ENCODE data around the gene RASGRP1.

RASGRP1 gene

DNA sequence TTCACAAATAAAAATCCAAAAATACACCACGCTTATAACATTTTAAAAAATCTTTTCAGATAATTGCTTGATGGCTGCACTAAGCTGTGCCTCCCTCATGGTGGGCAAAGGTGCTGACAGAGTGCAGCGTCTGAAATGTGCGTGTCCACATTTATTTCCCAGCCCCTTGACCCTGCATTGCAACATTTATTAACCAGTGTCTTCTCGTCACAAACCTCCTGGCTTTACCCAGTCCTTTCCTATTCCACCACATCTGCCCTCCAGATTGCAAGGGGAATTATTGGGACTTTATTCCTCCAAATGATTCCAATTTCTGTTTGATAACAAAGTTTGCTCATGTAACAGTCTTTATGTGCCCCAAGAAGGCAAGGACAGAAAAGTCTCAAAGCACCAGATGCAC lies 5.5 kb downstream of the RASGRP1 start:
- Histone ChIP-seq H3K36me3 (no peaks in the 10 kb centered on the region), H3K27ac (no peak overlapping the region), H3K4me1 (peaks cover 0 to 7% (median 2%) of the 10 kb centered on the region in 4 donors), H3K27me3 (peaks cover 0 to 10% of the 10 kb centered on the region in 2 donors), H3K4me3 (no peak overlapping the region), H3K9me3 (no peaks in the 10 kb centered on the region)
- TF ChIP-seq, protein P1, sequence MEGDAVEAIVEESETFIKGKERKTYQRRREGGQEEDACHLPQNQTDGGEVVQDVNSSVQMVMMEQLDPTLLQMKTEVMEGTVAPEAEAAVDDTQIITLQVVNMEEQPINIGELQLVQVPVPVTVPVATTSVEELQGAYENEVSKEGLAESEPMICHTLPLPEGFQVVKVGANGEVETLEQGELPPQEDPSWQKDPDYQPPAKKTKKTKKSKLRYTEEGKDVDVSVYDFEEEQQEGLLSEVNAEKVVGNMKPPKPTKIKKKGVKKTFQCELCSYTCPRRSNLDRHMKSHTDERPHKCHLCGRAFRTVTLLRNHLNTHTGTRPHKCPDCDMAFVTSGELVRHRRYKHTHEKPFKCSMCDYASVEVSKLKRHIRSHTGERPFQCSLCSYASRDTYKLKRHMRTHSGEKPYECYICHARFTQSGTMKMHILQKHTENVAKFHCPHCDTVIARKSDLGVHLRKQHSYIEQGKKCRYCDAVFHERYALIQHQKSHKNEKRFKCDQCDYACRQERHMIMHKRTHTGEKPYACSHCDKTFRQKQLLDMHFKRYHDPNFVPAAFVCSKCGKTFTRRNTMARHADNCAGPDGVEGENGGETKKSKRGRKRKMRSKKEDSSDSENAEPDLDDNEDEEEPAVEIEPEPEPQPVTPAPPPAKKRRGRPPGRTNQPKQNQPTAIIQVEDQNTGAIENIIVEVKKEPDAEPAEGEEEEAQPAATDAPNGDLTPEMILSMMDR (IDR thresholded peaks at IDR 0.05): no peak
- intact Hi-C loops (cut with DNase I; ENCODE audit: low total_unique reads): no loop called here
- DNase-seq: no peak

DNA sequence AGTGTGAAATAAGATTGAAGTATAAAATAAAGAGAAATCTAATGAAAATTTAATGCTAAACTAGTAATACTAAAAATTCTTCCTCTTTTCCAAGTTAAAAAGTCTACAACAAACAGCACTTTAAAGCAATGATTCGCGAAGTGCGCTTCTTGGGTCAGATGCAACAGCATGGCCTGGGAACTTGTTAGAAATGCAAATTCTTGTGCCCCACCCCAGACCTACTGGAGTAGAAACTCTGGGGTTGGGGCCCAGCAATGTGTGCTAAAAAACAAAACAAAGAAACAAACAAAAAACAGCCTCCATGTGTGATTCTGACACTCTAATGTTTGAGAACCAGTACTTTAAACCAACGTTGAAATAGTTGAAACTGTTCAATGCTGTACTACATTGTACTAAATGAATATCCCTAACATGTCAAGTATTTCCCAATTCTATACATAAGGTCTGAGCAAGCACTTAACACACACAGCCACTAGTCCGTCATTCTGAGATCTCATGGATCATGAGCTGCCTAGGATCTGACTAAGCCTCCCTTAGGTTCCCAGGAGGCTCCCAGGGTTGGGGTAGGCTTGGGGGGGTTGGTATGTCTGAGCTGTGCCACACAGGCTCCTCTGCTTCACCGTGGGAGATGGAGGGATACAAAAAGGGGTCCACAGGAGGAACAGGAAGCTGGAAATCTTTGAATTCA lies 6.1 kb downstream of the RASGRP1 start:
- DNase-seq: no peak
- no peaks in the 10 kb centered on the region for H3K9me3 ChIP-seq
- H3K27me3 ChIP-seq: peaks cover 0 to 10% of the 10 kb centered on the region in 2 donors
- H3K4me1 ChIP-seq: peaks cover 0 to under 1% (median 0%) of the 10 kb centered on the region in 4 donors
- TF ChIP-seq, protein P1 (IDR thresholded peaks at IDR 0.05): no peak
- H3K36me3 ChIP-seq: no peaks in the 10 kb centered on the region
- no peak overlapping the region for H3K27ac ChIP-seq
- no peak overlapping the region for H3K4me3 ChIP-seq
- intact Hi-C loops (cut with DNase I; ENCODE audit: low total_unique reads): no loop called here

DNA sequence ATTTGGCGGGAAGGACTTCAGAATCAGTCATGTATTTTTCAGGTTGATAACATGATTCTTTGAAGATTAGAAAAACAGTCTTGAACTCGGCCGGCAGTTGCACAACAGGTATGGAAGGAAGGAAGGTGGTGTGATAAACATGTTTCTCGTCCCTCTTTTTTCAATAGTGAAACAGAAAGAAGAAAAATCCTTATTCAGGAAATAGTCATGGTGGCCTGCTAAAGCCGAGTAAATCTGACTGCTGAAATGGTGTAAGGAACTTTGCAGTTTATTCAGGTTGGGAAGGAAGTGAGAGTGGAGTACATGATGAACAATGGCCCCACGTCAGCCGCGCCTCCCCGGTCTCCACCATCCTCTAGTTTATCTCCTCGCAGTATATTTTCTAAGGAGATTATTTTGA lies 6.7 kb downstream of the RASGRP1 start:
- DNase-seq: no peak
- Histone ChIP-seq H3K36me3 (no peaks in the 10 kb centered on the region), H3K27ac (no peak overlapping the region), H3K27me3 (peaks cover 0 to 8% of the 10 kb centered on the region in 2 donors), H3K4me1 (no peaks in the 10 kb centered on the region), H3K4me3 (no peak overlapping the region), H3K9me3 (no peaks in the 10 kb centered on the region)
- intact Hi-C loops (cut with DNase I; ENCODE audit: low total_unique reads): no loop called here
- TF ChIP-seq, protein P1 (IDR thresholded peaks at IDR 0.05): no peak

DNA sequence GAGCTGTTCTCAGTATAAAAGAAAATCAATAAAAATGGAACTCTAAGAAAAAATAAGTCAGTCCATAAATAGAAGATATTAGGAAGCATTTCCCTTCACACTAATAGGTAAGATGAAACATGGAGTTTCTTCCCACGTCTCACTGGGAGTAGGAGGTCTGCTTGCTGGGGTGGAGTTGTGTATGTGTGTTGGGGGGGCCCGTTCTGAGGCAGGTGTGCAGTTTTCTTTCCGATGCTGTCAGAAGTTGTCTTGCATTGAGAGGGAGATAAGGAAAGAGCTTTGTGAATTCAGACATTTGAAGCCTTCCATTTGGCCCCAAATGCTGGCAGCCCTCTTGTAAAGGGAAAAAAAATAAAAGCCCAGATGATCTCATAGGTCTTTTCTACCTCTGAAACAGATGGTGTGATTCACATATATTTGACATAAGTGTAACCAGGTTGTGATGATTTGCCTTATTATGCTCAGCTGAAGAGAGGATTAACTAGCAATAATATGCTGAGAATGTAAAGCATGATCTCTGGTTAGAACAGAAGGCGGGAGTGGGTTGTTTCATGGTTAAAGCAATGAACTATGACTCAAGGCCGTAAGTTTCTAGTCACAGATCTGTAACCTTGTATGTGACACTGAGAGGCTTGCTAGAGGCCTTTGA lies 8.8 kb downstream of the RASGRP1 start:
- Histone ChIP-seq H3K9me3 (no peaks in the 10 kb centered on the region), H3K4me1 (no peaks in the 10 kb centered on the region), H3K27me3 (peaks cover 0 to 8% of the 10 kb centered on the region in 2 donors), H3K27ac (no peak overlapping the region), H3K4me3 (no peak overlapping the region), H3K36me3 (no peaks in the 10 kb centered on the region)
- DNase-seq: no peak
- intact Hi-C loops (cut with DNase I; ENCODE audit: low total_unique reads): no loop called here
- TF ChIP-seq, protein P1 (IDR thresholded peaks at IDR 0.05): no peak

DNA sequence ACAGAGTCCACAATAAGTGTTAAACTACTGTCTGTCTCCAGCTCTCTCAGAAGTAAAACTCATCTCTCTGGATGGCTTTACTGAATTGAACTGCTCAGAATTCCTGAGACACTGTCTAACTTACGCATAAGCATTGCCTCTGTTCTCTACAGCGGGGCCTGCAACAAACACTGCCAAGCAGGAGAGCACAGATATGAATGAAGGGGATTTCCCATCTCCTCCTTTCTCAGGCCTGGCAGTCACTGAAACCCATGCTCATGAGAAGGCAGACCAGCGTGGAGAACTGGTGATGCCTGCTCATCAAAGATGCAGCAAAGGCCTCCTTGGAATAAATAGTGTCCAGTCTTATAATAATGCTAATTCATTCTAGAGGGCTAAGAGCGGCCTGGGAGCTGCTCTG lies 10.3 kb downstream of the RASGRP1 start:
- H3K9me3 ChIP-seq: no peaks in the 10 kb centered on the region
- H3K36me3 ChIP-seq: no peaks in the 10 kb centered on the region
- TF ChIP-seq, protein P1 (IDR thresholded peaks at IDR 0.05): no peak
- intact Hi-C loops (cut with DNase I; ENCODE audit: low total_unique reads): no loop called here
- no peaks in the 10 kb centered on the region for H3K4me1 ChIP-seq
- H3K4me3 ChIP-seq: no peak overlapping the region
- DNase-seq: no peak
- H3K27ac ChIP-seq: no peak overlapping the region
- H3K27me3 ChIP-seq: no peaks in the 10 kb centered on the region
